PC-9 (cell line): ENCODE results near the gene CCL16. TPM values are rescaled to one million over a fixed set of nuclear protein-coding genes. Genes with fewer than 3 reads are reported as not detected.
"Not testable (repeated sequence)": the region's sequence is repeated elsewhere in the genome, so short reads cannot be mapped to it uniquely, and the experiment has no call there.

Experiments
- BruUV-seq: library from RNA; stranded (reverse); fragments of 400-500 nt; replicated peaks from 2 replicates; lab custom pipeline; 2021; lab: Mats Ljungman, UMichigan
- CTCF ChIA-PET: fragments of 300-600 bp; sonication (Branson Sonifier 250); formaldehyde crosslinking; loops from one replicate; lab custom pipeline; 2022; ENCODE audit warnings: antibody characterized with exemption; lab: Charles Lee
- POLR2A ChIA-PET: fragments of 300-600 bp; sonication (Branson Sonifier 250); formaldehyde crosslinking; loops from one replicate; lab custom pipeline; 2022; ENCODE audit warnings: antibody characterized with exemption; ENCODE audit not compliant: unreplicated experiment; lab: Charles Lee
- DNase-seq, 2 experiments: peaks; one replicate each; pipeline versions ENCODE4 v3.0.0 to v3.0.0-alpha.2; 2015 to 2022; ENCODE audit warnings: mixed read lengths in 1 of 2
- H2AFZ ChIP-seq: fragments of 200-600 bp; sonication (generic); 2 replicates; pipeline ENCODE4 v1.8.1; 2017; ENCODE audit warnings: antibody characterized with exemption
- H3F3A ChIP-seq: fragments of 200-600 bp; sonication (generic); 2 replicates; pipeline ENCODE4 v1.8.1; 2017; ENCODE audit warnings: antibody characterized with exemption, mild to moderate bottlenecking, low read depth; ENCODE audit not compliant: insufficient read depth
- H3K27ac ChIP-seq: fragments of 200-600 bp; sonication (generic); 2 replicates; pipeline ENCODE4 v1.6.1; 2016; ENCODE audit warnings: mixed run types
- H3K27me3 ChIP-seq: fragments of 200-600 bp; sonication (generic); 2 replicates; pipeline ENCODE4 v1.6.1; 2016; ENCODE audit warnings: low read depth, mixed run types; ENCODE audit not compliant: insufficient read depth
- H3K36me3 ChIP-seq: fragments of 200-600 bp; sonication (generic); 2 replicates; pipeline ENCODE4 v1.6.1; 2016; ENCODE audit warnings: low read depth, mixed run types
- H3K4me1 ChIP-seq: fragments of 200-600 bp; sonication (generic); replicated peaks from 2 replicates; pipeline ENCODE4 v1.6.1; 2016; ENCODE audit warnings: mixed run types; ENCODE audit not compliant: insufficient read depth
- H3K4me2 ChIP-seq: fragments of 200-600 bp; sonication (generic); 2 replicates; pipeline ENCODE4 v1.6.1; 2017; ENCODE audit warnings: mixed run types
- H3K4me3 ChIP-seq: fragments of 200-600 bp; sonication (generic); 2 replicates; pipeline ENCODE4 v1.6.1; 2016; ENCODE audit warnings: mixed run types
- H3K79me2 ChIP-seq: fragments of 200-600 bp; sonication (generic); 2 replicates; pipeline ENCODE4 v1.6.1; 2017; ENCODE audit warnings: low read depth, mixed run types
- H3K9me2 ChIP-seq: fragments of 200-600 bp; sonication (generic); 2 replicates; pipeline ENCODE4 v1.8.1; 2017; ENCODE audit warnings: mild to moderate bottlenecking; ENCODE audit not compliant: insufficient read depth
- H3K9me3 ChIP-seq: fragments of 200-600 bp; sonication (generic); 2 replicates; pipeline ENCODE4 v1.8.1; 2016; ENCODE audit warnings: low read depth; ENCODE audit not compliant: insufficient read depth
- H4K20me1 ChIP-seq: fragments of 200-600 bp; sonication (generic); 2 replicates; pipeline ENCODE4 v1.8.1; 2017; ENCODE audit not compliant: insufficient read depth
- EZH2 ChIP-seq: fragments of 200-600 bp; sonication (generic); IDR thresholded peaks from 2 replicates; pipeline ENCODE4 v1.8.0; 2017; ENCODE audit warnings: antibody characterized with exemption, low read depth
- intact Hi-C: fragments of 100-400 bp; cut with micrococcal nuclease; formaldehyde crosslinking; loops from one replicate; pipeline ENCODE4 v1.10.0; 2022; ENCODE audit not compliant: unreplicated experiment
- total RNA-seq: library from RNA; stranded (reverse); gene quantifications from 2 replicates; pipeline ENCODE4 v1.2.3, GENCODE V29; 2021
- TF ChIP-seq, protein P1 (sequence below): fragments of 200-600 bp; sonication (generic); conservative IDR thresholded peaks from 2 replicates; pipeline ENCODE4 v1.6.1; 2017; ENCODE audit warnings: mixed run types, antibody characterized with exemption, mild to moderate bottlenecking, moderate library complexity

CCL16 gene
- total RNA-seq, 1 experiment from 2014 or later: not detected

DNA sequence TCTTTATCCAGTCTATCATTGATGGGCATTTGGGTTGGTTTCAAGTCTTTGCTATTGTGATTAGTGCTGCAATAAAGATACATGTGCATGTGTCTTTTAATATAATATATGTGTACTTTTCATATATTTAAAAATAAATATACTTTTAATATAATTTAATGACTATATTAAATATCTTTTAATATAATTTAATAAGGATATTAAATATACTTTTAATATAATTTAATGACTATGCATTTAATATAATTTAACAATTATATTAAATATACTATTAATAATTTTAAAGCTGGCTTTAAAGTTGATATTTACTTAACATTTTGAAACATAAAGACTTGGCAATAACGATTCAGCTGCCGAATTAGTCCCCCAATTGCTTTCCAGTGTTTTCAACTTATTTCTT lies 35.3 kb upstream of the CCL16 start:
- no peak for DNase-seq
- POLR2A ChIA-PET: no interaction called here
- H3K9me2 ChIP-seq: no peaks in the 10 kb centered on the region
- H3K27ac ChIP-seq: no peak overlapping the region
- no peaks in the 10 kb centered on the region for H3K9me3 ChIP-seq
- no peak for TF ChIP-seq EZH2
- TF ChIP-seq, protein P1, sequence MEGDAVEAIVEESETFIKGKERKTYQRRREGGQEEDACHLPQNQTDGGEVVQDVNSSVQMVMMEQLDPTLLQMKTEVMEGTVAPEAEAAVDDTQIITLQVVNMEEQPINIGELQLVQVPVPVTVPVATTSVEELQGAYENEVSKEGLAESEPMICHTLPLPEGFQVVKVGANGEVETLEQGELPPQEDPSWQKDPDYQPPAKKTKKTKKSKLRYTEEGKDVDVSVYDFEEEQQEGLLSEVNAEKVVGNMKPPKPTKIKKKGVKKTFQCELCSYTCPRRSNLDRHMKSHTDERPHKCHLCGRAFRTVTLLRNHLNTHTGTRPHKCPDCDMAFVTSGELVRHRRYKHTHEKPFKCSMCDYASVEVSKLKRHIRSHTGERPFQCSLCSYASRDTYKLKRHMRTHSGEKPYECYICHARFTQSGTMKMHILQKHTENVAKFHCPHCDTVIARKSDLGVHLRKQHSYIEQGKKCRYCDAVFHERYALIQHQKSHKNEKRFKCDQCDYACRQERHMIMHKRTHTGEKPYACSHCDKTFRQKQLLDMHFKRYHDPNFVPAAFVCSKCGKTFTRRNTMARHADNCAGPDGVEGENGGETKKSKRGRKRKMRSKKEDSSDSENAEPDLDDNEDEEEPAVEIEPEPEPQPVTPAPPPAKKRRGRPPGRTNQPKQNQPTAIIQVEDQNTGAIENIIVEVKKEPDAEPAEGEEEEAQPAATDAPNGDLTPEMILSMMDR: no peak
- H3F3A ChIP-seq: no peaks in the 10 kb centered on the region
- no peaks in the 10 kb centered on the region for H3K36me3 ChIP-seq
- no TSS peak for BruUV-seq
- no peak overlapping the region for H3K4me2 ChIP-seq
- peaks cover 76% of the 10 kb centered on the region for H3K27me3 ChIP-seq
- no peaks in the 10 kb centered on the region for H4K20me1 ChIP-seq
- H3K4me1 ChIP-seq: no peaks in the 10 kb centered on the region
- H3K4me3 ChIP-seq: no peak overlapping the region
- no peak overlapping the region for H2AFZ ChIP-seq
- intact Hi-C loops: no loop called here
- no peaks in the 10 kb centered on the region for H3K79me2 ChIP-seq
- CTCF ChIA-PET: no interaction called here

- POLR2A ChIA-PET: not testable (repeated sequence)
Measured at GRCh38 chr17:36015895-36016294, 34.6 kb upstream of the CCL16 start.

DNA sequence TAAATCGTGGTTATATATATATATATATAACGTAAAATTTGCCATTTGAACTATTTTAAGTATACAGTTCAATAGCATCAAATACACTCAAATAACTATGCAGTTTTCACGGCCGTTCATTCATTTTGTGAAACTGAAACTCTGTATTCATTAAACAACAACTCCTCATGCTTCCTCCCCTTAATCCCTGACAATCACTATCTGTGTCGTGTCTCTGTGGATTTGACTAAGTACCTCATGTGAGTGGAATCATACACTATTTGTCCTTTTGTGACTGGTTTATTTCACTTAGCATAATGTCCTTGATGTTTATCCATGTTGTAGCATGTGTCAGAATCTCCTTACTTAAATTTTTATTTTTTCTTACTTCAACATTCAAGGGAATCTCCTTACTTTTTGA lies 33.6 kb upstream of the CCL16 start:
- no peak overlapping the region for H3K4me2 ChIP-seq
- no peak overlapping the region for H2AFZ ChIP-seq
- H4K20me1 ChIP-seq: no peaks in the 10 kb centered on the region
- BruUV-seq: no TSS peak
- no peak overlapping the region for H3K4me3 ChIP-seq
- TF ChIP-seq, protein P1: no peak
- no peak for TF ChIP-seq EZH2
- ChIA-PET CTCF (no interaction called here), POLR2A (no interaction called here)
- H3F3A ChIP-seq: no peaks in the 10 kb centered on the region
- peaks cover 76% of the 10 kb centered on the region for H3K27me3 ChIP-seq
- DNase-seq: no peak
- intact Hi-C loops: no loop called here
- H3K9me2 ChIP-seq: no peaks in the 10 kb centered on the region
- H3K79me2 ChIP-seq: no peaks in the 10 kb centered on the region
- H3K27ac ChIP-seq: no peak overlapping the region
- no peaks in the 10 kb centered on the region for H3K4me1 ChIP-seq
- H3K36me3 ChIP-seq: no peaks in the 10 kb centered on the region
- no peaks in the 10 kb centered on the region for H3K9me3 ChIP-seq

More at GRCh38 chr17:36015895-36016294, 34.6 kb upstream of the CCL16 start:
- H2AFZ ChIP-seq, H3K9me3 ChIP-seq, H3K4me3 ChIP-seq, intact Hi-C loops, H4K20me1 ChIP-seq, H3K4me2 ChIP-seq, BruUV-seq, H3K36me3 ChIP-seq, CTCF ChIA-PET, H3K27ac ChIP-seq, H3F3A ChIP-seq, H3K4me1 ChIP-seq, DNase-seq, H3K9me2 ChIP-seq, H3K79me2 ChIP-seq: not testable (repeated sequence)
- peaks cover 76% of the 10 kb centered on the region for H3K27me3 ChIP-seq

DNA sequence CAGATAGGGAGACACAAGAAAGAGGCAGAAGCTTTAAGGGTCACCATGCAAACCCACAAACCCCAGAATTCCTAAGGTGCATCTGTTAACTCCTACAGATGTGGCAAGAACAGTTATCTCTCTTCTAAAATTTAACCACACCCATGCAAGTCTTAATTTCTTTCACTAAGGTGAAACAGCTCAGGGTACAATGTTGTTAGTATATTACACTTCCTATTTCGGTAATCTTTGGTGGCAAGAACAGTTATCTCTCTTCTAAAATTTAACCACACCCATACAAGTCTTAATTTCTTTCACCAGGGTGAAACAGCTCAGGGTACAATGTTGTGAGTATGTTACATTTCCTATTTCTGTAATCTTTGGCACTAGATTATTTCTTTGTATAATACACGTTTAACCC lies 29.9 kb upstream of the CCL16 start:
- no peaks in the 10 kb centered on the region for H3K79me2 ChIP-seq
- CTCF ChIA-PET: no interaction called here
- no peaks in the 10 kb centered on the region for H3F3A ChIP-seq
- H3K4me3 ChIP-seq: no peak overlapping the region
- no peaks in the 10 kb centered on the region for H3K9me3 ChIP-seq
- no peaks in the 10 kb centered on the region for H3K9me2 ChIP-seq
- H3K36me3 ChIP-seq: no peaks in the 10 kb centered on the region
- intact Hi-C loops: no loop called here
- no peaks in the 10 kb centered on the region for H3K4me1 ChIP-seq
- BruUV-seq: no TSS peak
- POLR2A ChIA-PET: no interaction called here
- no peak overlapping the region for H3K27ac ChIP-seq
- DNase-seq: no peak
- H2AFZ ChIP-seq: no peak overlapping the region
- no peak for TF ChIP-seq EZH2
- TF ChIP-seq, protein P1: no peak
- no peak overlapping the region for H3K4me2 ChIP-seq
- H4K20me1 ChIP-seq: no peaks in the 10 kb centered on the region
- H3K27me3 ChIP-seq: peaks cover 75% of the 10 kb centered on the region
